Peyer's patch (tissue), 4 donors: ENCODE results near the gene PLCH2.

ENCODE experiments used
- CTCF ChIP-seq, 6 experiments: fragments of 450-650 bp in 4 of 6; fragments of 200-600 bp in 2 of 6; sonication (generic) in 1 of 6; IDR thresholded peaks; one replicate each; pipeline ENCODE4 v1.5.1; 2017 to 2019; ENCODE audit warnings: antibody characterized with exemption in 6 of 6, mild to moderate bottlenecking in 3 of 6, moderate library complexity in 1 of 6
- POLR2A ChIP-seq, 2 donors: fragments of 450-650 bp; IDR thresholded peaks; one replicate each; pipeline ENCODE4 v1.5.1; 2017; ENCODE audit warnings: antibody characterized with exemption in 2 of 2, mild to moderate bottlenecking in 2 of 2, moderate library complexity in 2 of 2

GRCh38 chr1:2517966-2518365 lies 41.9 kb downstream of the PLCH2 start:
- no peak for TF ChIP-seq CTCF (IDR thresholded peaks at IDR 0.05)
- TF ChIP-seq POLR2A (IDR thresholded peaks at IDR 0.05): no peak
